ENCODE data around the gene CDH5. TPM values are rescaled to one million over a fixed set of nuclear protein-coding genes. Genes with fewer than 3 reads are reported as not detected.

CDH5 gene
- total RNA-seq, 1 experiment from 2014 or later: not detected

GRCh38 chr16:66376114-66376513, 9.6 kb downstream of the CDH5 start:
- no peak overlapping the region for H3K4me2 ChIP-seq (ENCODE audit: low read length)
- BruUV-seq (replicated peaks): no TSS peak
- ATAC-seq (no peak), DNase-seq (no peak)
- H3K4me1 ChIP-seq (ENCODE audit: insufficient read depth, low read length): no peaks in the 10 kb centered on the region; the same call in 1 of the 2 replicates
- H3K79me2 ChIP-seq (ENCODE audit: low read length): no peaks in the 10 kb centered on the region
- TF ChIP-seq EZH2phosphoT487 (IDR thresholded peaks at IDR 0.05; ENCODE audit: borderline replicate concordance, low read length) (no peak), EZH2 (IDR thresholded peaks at IDR 0.05; ENCODE audit: low read length, unreplicated experiment) (no peak), CTCF (conservative IDR thresholded peaks at IDR 0.05; ENCODE audit: low read depth, low read length) (no peak)
- H3F3A ChIP-seq (ENCODE audit: low read length, unreplicated experiment): no peaks in the 10 kb centered on the region
- intact Hi-C loops (cut with micrococcal nuclease): no loop called here
- no peaks in the 10 kb centered on the region for H3K9me2 ChIP-seq (replicated peaks; ENCODE audit: low read length)
- H3K9me3 ChIP-seq (ENCODE audit: low read length): no peaks in the 10 kb centered on the region
- H3K4me3 ChIP-seq (ENCODE audit: low read length): no peak overlapping the region
- H3K27ac ChIP-seq (ENCODE audit: low read length): no peak overlapping the region
- CTCF ChIA-PET: no interaction called here
- H3K36me3 ChIP-seq (ENCODE audit: low read depth, low read length): no peaks in the 10 kb centered on the region
- H3K27me3 ChIP-seq (ENCODE audit: low read length): no peaks in the 10 kb centered on the region
- H2AFZ ChIP-seq (ENCODE audit: low read length): no peak overlapping the region
- POLR2A ChIA-PET (ENCODE audit: unreplicated experiment): no interaction called here
- H3K9ac ChIP-seq (ENCODE audit: low read length): no peak overlapping the region
- no peaks in the 10 kb centered on the region for H4K20me1 ChIP-seq (ENCODE audit: low read length)

GRCh38 chr16:66376577-66377305, 10.2 kb downstream of the CDH5 start:
- H3K9me3 ChIP-seq (ENCODE audit: low read length): no peaks in the 10 kb centered on the region
- no peaks in the 10 kb centered on the region for H3K27me3 ChIP-seq (ENCODE audit: low read length)
- no peaks in the 10 kb centered on the region for H4K20me1 ChIP-seq (ENCODE audit: low read length)
- no peak for TF ChIP-seq CTCF (conservative IDR thresholded peaks at IDR 0.05; ENCODE audit: low read depth, low read length)
- no peak for TF ChIP-seq EZH2 (IDR thresholded peaks at IDR 0.05; ENCODE audit: low read length, unreplicated experiment)
- TF ChIP-seq EZH2phosphoT487 (IDR thresholded peaks at IDR 0.05; ENCODE audit: borderline replicate concordance, low read length): no peak
- intact Hi-C loops (cut with micrococcal nuclease): no loop called here
- no peaks in the 10 kb centered on the region for H3K79me2 ChIP-seq (ENCODE audit: low read length)
- H3K27ac ChIP-seq (ENCODE audit: low read length): no peak overlapping the region
- no peak overlapping the region for H3K9ac ChIP-seq (ENCODE audit: low read length)
- no peak for ATAC-seq
- no peak overlapping the region for H2AFZ ChIP-seq (ENCODE audit: low read length)
- peak; percentile 6 for DNase-seq
- no peaks in the 10 kb centered on the region for H3F3A ChIP-seq (ENCODE audit: low read length, unreplicated experiment)
- POLR2A ChIA-PET (ENCODE audit: unreplicated experiment): no interaction called here
- H3K36me3 ChIP-seq (ENCODE audit: low read depth, low read length): no peaks in the 10 kb centered on the region
- no peaks in the 10 kb centered on the region for H3K9me2 ChIP-seq (replicated peaks; ENCODE audit: low read length)
- H3K4me1 ChIP-seq (ENCODE audit: insufficient read depth, low read length): peaks cover 5% of the 10 kb centered on the region
- H3K4me3 ChIP-seq (ENCODE audit: low read length): no peak overlapping the region
- BruUV-seq (replicated peaks): no TSS peak
- no peak overlapping the region for H3K4me2 ChIP-seq (ENCODE audit: low read length)
- CTCF ChIA-PET: no interaction called here

- no peak overlapping the region for H3K27ac ChIP-seq (ENCODE audit: low read length)
- no peak overlapping the region for H3K4me2 ChIP-seq (ENCODE audit: low read length)
- no peak overlapping the region for H2AFZ ChIP-seq (ENCODE audit: low read length)
- H4K20me1 ChIP-seq (ENCODE audit: low read length): no peaks in the 10 kb centered on the region
- no peaks in the 10 kb centered on the region for H3K27me3 ChIP-seq (ENCODE audit: low read length)
- ATAC-seq: no peak
- ChIA-PET POLR2A (ENCODE audit: unreplicated experiment) (no interaction called here), CTCF (no interaction called here)
- H3K9me2 ChIP-seq (replicated peaks; ENCODE audit: low read length): no peaks in the 10 kb centered on the region
- BruUV-seq (replicated peaks): no TSS peak
- no peaks in the 10 kb centered on the region for H3K9me3 ChIP-seq (ENCODE audit: low read length)
- no peak for TF ChIP-seq EZH2phosphoT487 (IDR thresholded peaks at IDR 0.05; ENCODE audit: borderline replicate concordance, low read length)
- TF ChIP-seq EZH2 (IDR thresholded peaks at IDR 0.05; ENCODE audit: low read length, unreplicated experiment): no peak
- TF ChIP-seq CTCF (conservative IDR thresholded peaks at IDR 0.05; ENCODE audit: low read depth, low read length): no peak
- no peak for DNase-seq
- no peak overlapping the region for H3K9ac ChIP-seq (ENCODE audit: low read length)
- H3K36me3 ChIP-seq (ENCODE audit: low read depth, low read length): no peaks in the 10 kb centered on the region
- peaks cover 11% of the 10 kb centered on the region for H3K4me1 ChIP-seq (ENCODE audit: insufficient read depth, low read length)
- no peak overlapping the region for H3K4me3 ChIP-seq (ENCODE audit: low read length)
- no peaks in the 10 kb centered on the region for H3K79me2 ChIP-seq (ENCODE audit: low read length)
- H3F3A ChIP-seq (ENCODE audit: low read length, unreplicated experiment): no peaks in the 10 kb centered on the region
- intact Hi-C loops (cut with micrococcal nuclease): no loop called here
Observed at GRCh38 chr16:66377324-66377723, 10.8 kb downstream of the CDH5 start.

Measured in PC-3 (cell line).